Activated CD4-positive, alpha-beta memory T cell treated with anti-CD3 and anti-CD28 coated beads for 36 hours (primary cell): ENCODE measurements around the gene FFAR4. TPM values are rescaled to one million over a fixed set of nuclear protein-coding genes. Genes with fewer than 3 reads are reported as not detected.
"Not testable (repeated sequence)": the region's sequence is repeated elsewhere in the genome, so short reads cannot be mapped to it uniquely, and the experiment has no call there.

Experiments
- CTCF ChIA-PET: fragments of 350-600 bp; sonication (Branson Sonifier 250); formaldehyde crosslinking; loops from one replicate; lab custom pipeline; 2021; ENCODE audit warnings: antibody characterized with exemption, inconsistent platforms; lab: Charles Lee
- POLR2A ChIA-PET: fragments of 350-600 bp; sonication (Branson Sonifier 250); formaldehyde crosslinking; loops from one replicate; lab custom pipeline; 2021; ENCODE audit warnings: antibody characterized with exemption; lab: Charles Lee
- DNase-seq: peaks from one replicate; pipeline ENCODE4 v3.0.0-alpha.2; 2020
- H3K27ac Mint-ChIP-seq: one replicate; pipeline ENCODE4 v1.8.0; 2021; ENCODE audit warnings: mixed read lengths
- H3K27me3 Mint-ChIP-seq: one replicate; pipeline ENCODE4 v1.8.0; 2021; ENCODE audit warnings: mixed read lengths
- H3K36me3 Mint-ChIP-seq: one replicate; pipeline ENCODE4 v1.8.0; 2021; ENCODE audit warnings: mixed read lengths
- H3K4me1 Mint-ChIP-seq: one replicate; pipeline ENCODE4 v1.8.0; 2021; ENCODE audit warnings: low read depth, mixed read lengths
- H3K4me3 Mint-ChIP-seq: one replicate; pipeline ENCODE4 v1.8.0; 2021; ENCODE audit warnings: mild to moderate bottlenecking, mixed read lengths
- H3K9me3 Mint-ChIP-seq: one replicate; pipeline ENCODE4 v1.8.0; 2021; ENCODE audit warnings: mixed read lengths
- intact Hi-C: fragments of 100-400 bp; cut with micrococcal nuclease; formaldehyde crosslinking; loops from one replicate; pipeline ENCODE4 v1.15.1; 2023
- total RNA-seq, 2 experiments: library from RNA; stranded (reverse); gene quantifications; one replicate each; pipeline ENCODE4 v1.2.3, GENCODE V29; 2021

Gene FFAR4
- total RNA-seq: not detected

DNA sequence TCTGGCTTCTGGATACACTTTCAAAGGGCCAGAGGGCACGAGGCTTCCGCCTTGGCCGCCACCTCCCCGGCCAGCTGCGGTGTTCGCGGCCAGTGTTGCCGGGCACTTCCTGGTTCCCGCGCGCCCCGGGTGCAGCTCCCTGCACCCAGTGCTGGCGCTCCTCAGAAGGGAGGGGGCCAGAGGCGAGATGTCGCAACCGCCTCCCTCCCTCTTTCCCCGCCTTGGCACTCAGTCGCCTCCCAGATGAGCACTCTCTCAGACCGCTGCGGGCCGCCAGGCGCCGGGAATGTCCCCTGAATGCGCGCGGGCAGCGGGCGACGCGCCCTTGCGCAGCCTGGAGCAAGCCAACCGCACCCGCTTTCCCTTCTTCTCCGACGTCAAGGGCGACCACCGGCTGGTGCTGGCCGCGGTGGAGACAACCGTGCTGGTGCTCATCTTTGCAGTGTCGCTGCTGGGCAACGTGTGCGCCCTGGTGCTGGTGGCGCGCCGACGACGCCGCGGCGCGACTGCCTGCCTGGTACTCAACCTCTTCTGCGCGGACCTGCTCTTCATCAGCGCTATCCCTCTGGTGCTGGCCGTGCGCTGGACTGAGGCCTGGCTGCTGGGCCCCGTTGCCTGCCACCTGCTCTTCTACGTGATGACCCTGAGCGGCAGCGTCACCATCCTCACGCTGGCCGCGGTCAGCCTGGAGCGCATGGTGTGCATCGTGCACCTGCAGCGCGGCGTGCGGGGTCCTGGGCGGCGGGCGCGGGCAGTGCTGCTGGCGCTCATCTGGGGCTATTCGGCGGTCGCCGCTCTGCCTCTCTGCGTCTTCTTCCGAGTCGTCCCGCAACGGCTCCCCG is at the start of gene FFAR4:
Gene FFAR4 (plus strand): TSS at position 231 of the 842 bp plus-strand sequence. CDS start 56 bp downstream, at position 287.
- Mint-ChIP-seq H3K4me3 (no peak within 1 kb of the TSS), H3K27ac (no peak within 1 kb of the TSS), H3K27me3 (peaks cover 39% of the 10 kb centered on the region), H3K9me3 (no peaks in the 10 kb centered on the region), H3K36me3 (no peaks in the 10 kb centered on the region), H3K4me1 (peaks cover 2% of the 10 kb centered on the region)
- DNase-seq: no peak
- POLR2A ChIA-PET: no interaction called here
- intact Hi-C loops: no loop called here
- CTCF ChIA-PET: no interaction called here

DNA sequence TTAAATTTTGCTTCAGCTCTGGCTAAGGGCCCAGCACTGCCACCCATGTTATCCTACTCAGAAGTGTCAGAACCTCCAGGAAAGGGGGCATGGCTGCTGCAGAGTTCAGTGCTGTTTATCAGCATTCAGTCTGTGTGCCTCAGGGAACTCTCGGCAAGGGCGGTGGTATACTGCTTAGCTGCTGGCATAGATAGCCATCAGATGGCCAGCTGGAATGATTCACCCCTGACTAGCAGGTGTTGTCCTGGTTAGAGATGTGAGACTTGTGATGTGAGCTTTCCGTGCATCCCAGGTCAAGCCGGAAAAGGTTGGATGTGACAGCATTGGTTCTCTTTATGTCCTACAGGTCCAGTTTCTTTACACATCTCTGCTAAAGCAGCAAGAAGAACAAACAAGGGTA is 47.9 kb upstream of the FFAR4 start:
- no peak overlapping the region for H3K4me3 Mint-ChIP-seq
- no peak for DNase-seq
- no peaks in the 10 kb centered on the region for H3K27me3 Mint-ChIP-seq
- no peaks in the 10 kb centered on the region for H3K4me1 Mint-ChIP-seq
- peaks cover 60% of the 10 kb centered on the region for H3K36me3 Mint-ChIP-seq
- ChIA-PET POLR2A (interaction anchor here (0.6 kb wide), 1 partner anchor 164 kb away, joined by 3 read pairs; no protein-coding TSS in a partner anchor), CTCF (interaction anchor here (1.1 kb wide), 1 partner anchor 143 kb away, joined by 5 read pairs; no protein-coding TSS in a partner anchor)
- no peak overlapping the region for H3K27ac Mint-ChIP-seq
- no peaks in the 10 kb centered on the region for H3K9me3 Mint-ChIP-seq
- intact Hi-C loops: no loop called here

GRCh38 chr10:93535293-93535692 is 31.2 kb upstream of the FFAR4 start:
- H3K36me3 Mint-ChIP-seq: peaks cover 2% of the 10 kb centered on the region
- no peak overlapping the region for H3K4me3 Mint-ChIP-seq
- H3K27ac Mint-ChIP-seq: no peak overlapping the region
- H3K9me3 Mint-ChIP-seq: no peaks in the 10 kb centered on the region
- H3K27me3 Mint-ChIP-seq: peaks cover 16% of the 10 kb centered on the region
- H3K4me1 Mint-ChIP-seq: no peaks in the 10 kb centered on the region
- CTCF ChIA-PET: interaction anchor here (1.3 to 1.5 kb wide), 2 partner anchors 20 to 38 kb away, joined by 3 read pairs; no protein-coding TSS in a partner anchor
- POLR2A ChIA-PET: no interaction called here
- DNase-seq: no peak
- intact Hi-C loops: no loop called here

GRCh38 chr10:93540871-93541270 is 25.6 kb upstream of the FFAR4 start:
- CTCF ChIA-PET, intact Hi-C loops, H3K9me3 Mint-ChIP-seq, H3K36me3 Mint-ChIP-seq, POLR2A ChIA-PET, H3K27ac Mint-ChIP-seq, H3K4me1 Mint-ChIP-seq, DNase-seq, H3K4me3 Mint-ChIP-seq: not testable (repeated sequence)
- H3K27me3 Mint-ChIP-seq: peaks cover 13% of the 10 kb centered on the region

DNA sequence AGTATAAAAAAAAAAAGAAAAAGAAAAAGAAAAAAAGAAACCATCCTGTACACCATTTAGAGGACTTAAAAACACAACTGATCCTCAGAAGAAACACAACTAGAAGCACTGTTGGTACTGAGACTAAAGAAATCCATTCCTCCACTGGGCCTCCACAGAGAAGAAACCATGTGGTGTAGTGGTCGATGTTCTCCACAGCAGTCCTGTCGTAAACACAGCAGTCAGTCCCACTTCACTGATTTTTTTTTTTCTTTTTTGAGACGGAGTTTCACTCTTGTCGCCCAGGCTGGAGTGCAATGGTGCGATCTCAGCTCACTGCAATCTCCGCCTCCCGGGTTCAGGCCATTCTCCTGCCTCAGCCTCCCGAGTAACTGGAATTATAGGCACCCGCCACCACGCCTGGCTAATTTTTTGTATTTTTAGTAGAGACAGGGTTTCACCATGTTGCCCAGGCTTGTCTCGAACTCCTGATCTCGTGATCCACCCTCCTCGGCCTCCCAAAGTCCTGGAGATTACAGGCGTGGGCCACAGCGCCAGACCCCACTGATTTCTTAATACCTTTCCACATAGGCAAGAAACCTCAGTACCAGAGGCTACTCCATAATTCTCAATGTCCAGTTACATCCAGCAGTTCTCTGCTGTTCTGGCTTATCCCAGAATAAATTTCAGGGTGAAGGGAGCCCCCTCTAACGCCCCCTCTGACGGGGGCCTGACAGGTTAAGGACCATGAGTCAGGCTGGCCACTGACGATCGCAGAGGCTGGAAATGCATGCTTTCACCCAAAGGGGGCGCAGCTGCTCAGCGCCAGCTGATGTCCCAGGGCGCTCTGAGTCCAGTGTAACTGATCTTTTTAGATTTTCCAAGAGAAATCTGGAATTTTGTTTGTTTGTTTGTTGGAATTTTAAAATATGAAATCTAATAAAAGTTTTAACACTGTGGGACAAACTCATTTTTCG is 24.8 kb upstream of the FFAR4 start:
- DNase-seq: peak; percentile 46
- Mint-ChIP-seq H3K27ac (no peak overlapping the region), H3K4me3 (no peak overlapping the region), H3K36me3 (no peaks in the 10 kb centered on the region), H3K4me1 (peaks cover 2% of the 10 kb centered on the region), H3K27me3 (peaks cover 10% of the 10 kb centered on the region), H3K9me3 (no peaks in the 10 kb centered on the region)
- POLR2A ChIA-PET: no interaction called here
- CTCF ChIA-PET: interaction anchor here (0.6 to 1.3 kb wide), 7 partner anchors 8 to 381 kb away, joined by 3 to 5 read pairs (median 3); partner anchors contain the start of gene FRA10AC1
- intact Hi-C loops: no loop called here

GRCh38 chr10:93542358-93542791 is 24.1 kb upstream of the FFAR4 start:
- Mint-ChIP-seq H3K9me3 (no peaks in the 10 kb centered on the region), H3K4me3 (no peak overlapping the region), H3K27me3 (peaks cover 10% of the 10 kb centered on the region), H3K27ac (no peak overlapping the region), H3K4me1 (peaks cover 2% of the 10 kb centered on the region), H3K36me3 (no peaks in the 10 kb centered on the region)
- ChIA-PET CTCF (interaction anchor here (0.8 to 1.4 kb wide), 8 partner anchors 8 to 380 kb away, joined by 3 to 5 read pairs (median 3); partner anchors contain the start of gene FRA10AC1), POLR2A (no interaction called here)
- intact Hi-C loops: no loop called here
- DNase-seq: no peak

DNA sequence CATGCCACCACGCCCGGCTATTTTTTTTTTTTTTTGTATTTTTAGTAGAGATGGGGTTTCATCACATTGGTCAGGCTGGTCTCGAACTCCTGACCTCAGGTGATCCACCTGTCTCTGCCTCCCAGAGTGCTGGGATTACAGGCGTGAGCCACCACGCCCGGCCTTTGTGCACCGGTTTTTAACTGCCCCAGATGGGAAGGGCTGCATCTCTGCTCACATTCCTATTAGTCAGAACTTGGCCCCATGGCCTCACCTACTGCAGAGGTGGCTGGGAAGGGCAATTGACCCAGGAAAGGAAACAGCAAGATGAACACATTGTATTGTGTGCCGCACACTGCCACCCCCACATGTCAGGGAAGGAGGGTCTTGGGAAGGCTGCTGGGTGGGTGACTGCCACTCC is 19.5 kb upstream of the FFAR4 start:
- CTCF ChIA-PET, POLR2A ChIA-PET, intact Hi-C loops: not testable (repeated sequence)

GRCh38 chr10:93547522-93547921 is 18.9 kb upstream of the FFAR4 start:
- Mint-ChIP-seq H3K4me1 (peaks cover under 1% of the 10 kb centered on the region), H3K36me3 (no peaks in the 10 kb centered on the region), H3K4me3 (no peak overlapping the region), H3K27me3 (peaks cover 3% of the 10 kb centered on the region), H3K9me3 (no peaks in the 10 kb centered on the region), H3K27ac (no peak overlapping the region)
- ChIA-PET POLR2A (no interaction called here), CTCF (no interaction called here)
- intact Hi-C loops: no loop called here
- DNase-seq: no peak

More for the DNA sequence above, 19.5 kb upstream of the FFAR4 start:
- H3K4me1 Mint-ChIP-seq, H3K36me3 Mint-ChIP-seq, DNase-seq, H3K27me3 Mint-ChIP-seq, H3K27ac Mint-ChIP-seq, H3K9me3 Mint-ChIP-seq, H3K4me3 Mint-ChIP-seq: not testable (repeated sequence)

DNA sequence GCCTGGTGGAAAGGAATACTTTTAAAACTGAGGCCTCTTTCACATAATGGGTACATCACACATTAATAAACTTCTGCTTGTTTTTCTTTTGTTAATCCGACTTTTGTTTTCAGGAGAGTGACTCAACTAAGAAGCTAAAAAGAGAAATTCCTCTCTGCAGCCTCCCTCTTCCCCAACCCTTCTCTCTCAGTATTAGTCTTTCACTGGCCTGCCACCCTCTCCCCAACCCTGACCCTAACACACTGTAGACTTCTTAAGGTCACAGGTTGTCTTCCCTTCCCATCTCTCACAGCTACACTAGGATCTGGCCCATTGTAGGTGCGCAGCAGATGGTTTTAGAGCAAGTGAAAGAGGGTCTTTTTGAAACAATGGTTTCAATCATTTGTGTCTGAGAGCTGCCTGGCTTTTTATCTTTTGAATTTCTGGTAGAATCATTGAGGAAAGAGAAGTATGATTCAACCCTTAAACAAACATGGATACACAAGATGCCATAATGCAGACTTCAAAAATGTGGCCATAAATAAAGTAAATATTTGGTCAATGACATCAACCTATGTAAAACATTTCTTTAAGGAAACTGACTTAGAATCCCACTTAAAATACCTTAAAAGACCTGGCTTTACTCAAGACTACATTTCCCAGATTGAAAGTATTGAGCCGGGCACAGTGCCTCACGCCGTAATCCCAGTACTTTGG is 17.9 kb upstream of the FFAR4 start:
- Mint-ChIP-seq H3K9me3 (no peaks in the 10 kb centered on the region), H3K36me3 (no peaks in the 10 kb centered on the region), H3K4me1 (no peaks in the 10 kb centered on the region), H3K4me3 (no peak overlapping the region), H3K27ac (no peak overlapping the region), H3K27me3 (peaks cover 3% of the 10 kb centered on the region)
- no peak for DNase-seq
- CTCF ChIA-PET: no interaction called here
- intact Hi-C loops: no loop called here
- POLR2A ChIA-PET: no interaction called here

GRCh38 chr10:93550606-93551005 is 15.9 kb upstream of the FFAR4 start:
- Mint-ChIP-seq H3K27me3 (peaks cover 5% of the 10 kb centered on the region), H3K4me3 (no peak overlapping the region), H3K9me3 (no peaks in the 10 kb centered on the region), H3K4me1 (no peaks in the 10 kb centered on the region), H3K36me3 (no peaks in the 10 kb centered on the region), H3K27ac (no peak overlapping the region)
- POLR2A ChIA-PET: no interaction called here
- no peak for DNase-seq
- intact Hi-C loops: loop anchor here (5.0 kb wide), 1 partner anchor 132 kb away; no protein-coding TSS in a partner anchor
- CTCF ChIA-PET: interaction anchor here (0.7 kb wide), 1 partner anchor 1095 kb away, joined by 6 read pairs; no protein-coding TSS in a partner anchor

- ChIA-PET CTCF (no interaction called here), POLR2A (no interaction called here)
- Mint-ChIP-seq H3K4me3 (no peak overlapping the region), H3K4me1 (no peaks in the 10 kb centered on the region), H3K36me3 (no peaks in the 10 kb centered on the region), H3K27ac (no peak overlapping the region), H3K9me3 (no peaks in the 10 kb centered on the region), H3K27me3 (peaks cover 4% of the 10 kb centered on the region)
- no peak for DNase-seq
- intact Hi-C loops: loop anchor here (5.0 kb wide), 1 partner anchor 130 kb away; no protein-coding TSS in a partner anchor
Observed at GRCh38 chr10:93552780-93553179, 13.7 kb upstream of the FFAR4 start.
